Upper lobe of right lung (tissue), 1 donor: ENCODE data around the gene RAD9A. TPM values are rescaled to one million over a fixed set of nuclear protein-coding genes. Genes with fewer than 3 reads are reported as not detected.
"Not testable (repeated sequence)": the region's sequence is repeated elsewhere in the genome, so short reads cannot be mapped to it uniquely, and the experiment has no call there.

ENCODE experiments used
- ATAC-seq: fragments of 200-7000 bp; cut with Tn5 transposase; one replicate; pipeline ENCODE4 v1.9.1; 2020; ENCODE audit warnings: mild to moderate bottlenecking, moderate library complexity
- DNase-seq: peaks from one replicate; pipeline ENCODE4 v3.0.0-alpha.2; 2020
- H3K27ac ChIP-seq: fragments of 200-600 bp; one replicate; pipeline ENCODE4 v1.8.0; 2022
- H3K27me3 ChIP-seq: fragments of 200-600 bp; one replicate; pipeline ENCODE4 v1.8.0; 2022; ENCODE audit warnings: mild to moderate bottlenecking
- H3K36me3 ChIP-seq: fragments of 200-600 bp; one replicate; pipeline ENCODE4 v1.8.0; 2022
- H3K4me1 ChIP-seq: fragments of 200-600 bp; one replicate; pipeline ENCODE4 v1.8.0; 2022
- H3K4me3 ChIP-seq: fragments of 200-600 bp; one replicate; pipeline ENCODE4 v1.8.0; 2022; ENCODE audit warnings: mild to moderate bottlenecking
- H3K9me3 ChIP-seq: fragments of 200-600 bp; one replicate; pipeline ENCODE4 v1.8.0; 2022
- intact Hi-C: fragments of 100-400 bp; cut with DNase I; formaldehyde crosslinking; loops from one replicate; pipeline ENCODE4 v1.11.0; 2022
- total RNA-seq: library from RNA; stranded (reverse); fragmentation: NEBNext Ultra II Directional; extraction: Animal tissue kit (Norgen Biotek cat#: 25700); gene quantifications from one replicate; pipeline ENCODE4 v1.2.1, GENCODE V29; 2021
- TF ChIP-seq, protein P1 (sequence below): fragments of 200-600 bp; IDR thresholded peaks from one replicate; pipeline ENCODE4 v1.8.0; 2022; ENCODE audit warnings: antibody characterized with exemption
- donor health status: DM: no; HTN: yes; CAD: no; lungs with severe emphysema.

Gene RAD9A
- total RNA-seq, 1 donor from 2014 or later: 20.7 TPM

DNA sequence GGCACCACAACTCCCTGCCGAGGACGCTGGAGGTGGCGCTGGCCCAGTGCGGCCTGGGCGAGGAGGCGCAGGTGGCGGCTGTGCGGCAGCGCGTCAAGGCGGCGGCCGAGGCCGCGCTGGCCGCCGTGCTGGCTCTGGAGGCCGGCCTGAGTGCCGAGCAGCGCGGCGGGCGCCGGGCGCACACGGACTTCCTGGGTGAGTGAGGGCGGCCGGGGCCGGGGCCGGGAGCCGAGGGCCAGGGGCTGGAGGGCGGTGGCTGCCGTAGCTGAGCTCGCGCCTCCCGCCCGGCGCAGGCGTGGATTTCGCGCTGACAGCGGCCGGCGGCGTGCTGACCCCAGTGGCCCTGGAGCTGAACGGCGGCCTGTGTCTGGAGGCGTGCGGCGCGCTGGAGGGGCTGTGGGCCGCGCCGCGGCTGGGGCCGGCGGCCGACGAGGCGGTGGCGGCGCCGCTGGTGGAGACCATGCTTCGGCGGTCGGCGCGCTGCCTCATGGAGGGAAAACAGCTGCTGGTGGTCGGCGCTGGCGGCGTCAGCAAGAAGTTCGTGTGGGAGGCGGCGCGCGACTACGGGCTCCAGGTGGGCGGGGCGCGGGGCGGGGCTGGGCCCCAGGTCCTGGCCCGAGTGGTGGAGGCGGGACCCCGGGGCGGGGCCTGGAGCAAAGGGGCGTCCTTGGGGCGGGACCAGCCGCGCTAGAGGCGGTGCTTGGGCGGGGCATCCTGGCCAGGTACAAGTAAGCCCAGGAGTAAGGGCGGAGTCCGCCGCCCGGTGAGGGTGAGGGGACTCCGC lies 29.1 kb downstream of the RAD9A start:
- H3K36me3 ChIP-seq: no peaks in the 10 kb centered on the region
- no peaks in the 10 kb centered on the region for H3K9me3 ChIP-seq
- peaks cover 32% of the 10 kb centered on the region for H3K4me1 ChIP-seq
- H3K27me3 ChIP-seq: no peaks in the 10 kb centered on the region
- TF ChIP-seq, protein P1, sequence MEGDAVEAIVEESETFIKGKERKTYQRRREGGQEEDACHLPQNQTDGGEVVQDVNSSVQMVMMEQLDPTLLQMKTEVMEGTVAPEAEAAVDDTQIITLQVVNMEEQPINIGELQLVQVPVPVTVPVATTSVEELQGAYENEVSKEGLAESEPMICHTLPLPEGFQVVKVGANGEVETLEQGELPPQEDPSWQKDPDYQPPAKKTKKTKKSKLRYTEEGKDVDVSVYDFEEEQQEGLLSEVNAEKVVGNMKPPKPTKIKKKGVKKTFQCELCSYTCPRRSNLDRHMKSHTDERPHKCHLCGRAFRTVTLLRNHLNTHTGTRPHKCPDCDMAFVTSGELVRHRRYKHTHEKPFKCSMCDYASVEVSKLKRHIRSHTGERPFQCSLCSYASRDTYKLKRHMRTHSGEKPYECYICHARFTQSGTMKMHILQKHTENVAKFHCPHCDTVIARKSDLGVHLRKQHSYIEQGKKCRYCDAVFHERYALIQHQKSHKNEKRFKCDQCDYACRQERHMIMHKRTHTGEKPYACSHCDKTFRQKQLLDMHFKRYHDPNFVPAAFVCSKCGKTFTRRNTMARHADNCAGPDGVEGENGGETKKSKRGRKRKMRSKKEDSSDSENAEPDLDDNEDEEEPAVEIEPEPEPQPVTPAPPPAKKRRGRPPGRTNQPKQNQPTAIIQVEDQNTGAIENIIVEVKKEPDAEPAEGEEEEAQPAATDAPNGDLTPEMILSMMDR: no peak
- DNase-seq (peak; percentile 99), ATAC-seq (peak; percentile 96)
- peak overlapping the region; percentile 54 for H3K4me3 ChIP-seq
- peak overlapping the region; percentile 79 for H3K27ac ChIP-seq
- intact Hi-C loops: no loop called here

DNA sequence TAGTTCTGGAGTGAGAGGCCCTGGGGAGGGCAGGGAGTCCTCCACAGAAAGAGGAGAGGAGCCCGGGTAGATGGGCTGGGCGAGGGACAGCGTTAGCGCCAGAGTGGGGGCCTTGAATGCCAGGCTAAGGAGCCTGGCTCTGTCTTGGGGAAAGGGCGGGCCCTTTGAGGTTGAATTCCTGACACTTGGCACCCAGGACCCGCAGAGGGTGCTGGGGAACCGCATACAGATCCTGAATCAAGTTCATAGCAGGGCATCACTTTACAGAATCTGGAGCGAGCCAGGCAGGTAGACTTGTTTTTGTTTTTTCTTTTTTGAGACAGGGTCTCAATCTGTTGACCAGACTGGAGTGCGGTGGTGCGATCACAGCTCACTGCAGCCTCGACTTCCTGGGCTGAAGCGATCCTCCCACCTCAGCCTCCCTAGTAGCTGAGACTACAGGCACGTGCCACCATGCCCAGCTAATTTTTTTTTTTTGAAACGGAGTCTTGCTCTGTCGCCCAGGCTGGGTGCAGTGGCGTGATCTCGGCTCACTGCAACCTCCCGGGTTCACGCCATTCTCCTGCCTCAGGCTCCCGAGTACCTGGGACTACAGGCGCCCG lies 29.7 kb downstream of the RAD9A start:
- TF ChIP-seq, protein P1: no peak
- Histone ChIP-seq H3K27ac (peak overlapping the region; percentile 79), H3K4me3 (peak overlapping the region; percentile 54), H3K4me1 (peaks cover 25% of the 10 kb centered on the region), H3K36me3 (no peaks in the 10 kb centered on the region), H3K9me3 (no peaks in the 10 kb centered on the region), H3K27me3 (no peaks in the 10 kb centered on the region)
- DNase-seq (no peak), ATAC-seq (no peak)
- intact Hi-C loops: no loop called here

DNA sequence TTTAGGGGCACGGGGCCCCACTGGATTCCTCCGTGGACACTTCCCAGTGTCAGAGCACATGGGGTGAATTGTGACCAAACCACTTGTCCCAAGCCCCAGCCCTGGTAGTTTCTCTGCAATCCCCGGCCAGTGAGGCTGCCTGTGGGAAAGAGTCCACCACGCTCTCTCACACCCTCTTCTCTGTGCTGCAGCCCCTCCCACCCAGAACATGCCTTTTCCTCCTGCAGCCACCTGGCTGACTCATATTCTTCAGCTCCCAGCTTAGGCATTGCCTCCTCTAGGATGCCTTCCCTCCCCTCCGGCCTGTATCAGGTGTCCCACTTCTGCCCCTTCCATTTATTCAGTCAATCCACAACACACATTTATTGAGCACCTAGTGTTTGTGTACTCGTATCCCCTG lies 31.1 kb downstream of the RAD9A start:
- Histone ChIP-seq H3K36me3 (no peaks in the 10 kb centered on the region), H3K27me3 (no peaks in the 10 kb centered on the region), H3K4me3 (no peak overlapping the region), H3K27ac (no peak overlapping the region), H3K4me1 (peaks cover 24% of the 10 kb centered on the region), H3K9me3 (no peaks in the 10 kb centered on the region)
- intact Hi-C loops: no loop called here
- ATAC-seq: no peak
- TF ChIP-seq, protein P1: no peak
- no peak for DNase-seq

DNA sequence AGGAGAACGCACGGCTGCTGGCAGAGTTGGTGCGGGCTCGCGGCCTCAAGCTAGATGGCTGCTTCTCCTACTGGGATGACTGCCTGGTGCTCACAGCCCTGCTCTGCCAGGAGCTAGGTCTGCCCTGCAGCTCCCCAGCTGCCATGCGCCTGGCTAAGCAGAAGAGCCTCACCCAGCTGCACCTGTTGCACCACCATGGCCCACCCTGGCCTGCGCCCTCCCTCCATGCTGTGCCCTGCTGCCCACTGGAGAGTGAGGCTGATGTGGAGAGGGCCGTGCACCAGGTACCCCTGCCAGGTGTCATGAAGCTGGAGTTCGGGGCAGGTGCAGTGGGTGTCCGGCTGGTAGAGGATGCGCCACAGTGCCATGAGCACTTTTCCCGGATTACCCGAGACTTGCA lies 31.7 kb downstream of the RAD9A start:
- no peak overlapping the region for H3K27ac ChIP-seq
- intact Hi-C loops: no loop called here
- H3K4me1 ChIP-seq: peaks cover 22% of the 10 kb centered on the region
- ATAC-seq (no peak), DNase-seq (no peak)
- TF ChIP-seq, protein P1: no peak
- no peaks in the 10 kb centered on the region for H3K36me3 ChIP-seq
- no peaks in the 10 kb centered on the region for H3K27me3 ChIP-seq
- no peaks in the 10 kb centered on the region for H3K9me3 ChIP-seq
- no peak overlapping the region for H3K4me3 ChIP-seq

DNA sequence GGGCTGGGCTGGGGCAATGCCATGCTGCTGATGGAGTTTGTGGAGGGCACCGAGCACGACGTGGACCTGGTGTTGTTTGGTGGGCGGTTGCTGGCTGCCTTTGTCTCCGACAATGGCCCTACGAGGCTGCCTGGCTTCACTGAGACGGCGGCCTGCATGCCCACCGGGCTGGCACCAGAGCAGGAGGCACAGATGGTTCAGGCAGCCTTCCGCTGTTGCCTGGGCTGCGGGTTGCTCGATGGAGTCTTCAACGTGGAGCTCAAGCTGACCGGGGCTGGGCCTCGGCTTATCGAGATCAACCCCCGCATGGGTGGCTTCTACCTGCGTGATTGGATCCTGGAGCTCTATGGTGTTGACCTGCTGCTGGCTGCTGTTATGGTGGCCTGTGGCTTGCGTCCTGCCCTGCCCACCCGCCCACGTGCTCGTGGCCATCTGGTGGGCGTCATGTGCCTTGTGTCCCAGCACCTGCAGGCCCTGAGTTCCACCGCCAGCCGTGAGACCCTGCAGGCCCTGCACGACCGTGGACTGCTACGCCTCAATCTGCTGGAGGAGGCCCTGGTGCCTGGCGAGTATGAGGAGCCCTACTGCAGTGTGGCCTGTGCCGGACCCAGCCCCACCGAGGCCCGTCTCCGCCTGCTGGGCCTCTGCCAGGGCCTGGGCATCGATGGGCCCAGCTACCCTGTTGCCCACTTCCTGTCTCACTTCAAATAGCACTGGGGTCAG lies 32.3 kb downstream of the RAD9A start:
- no peak for DNase-seq
- TF ChIP-seq, protein P1: no peak

DNA sequence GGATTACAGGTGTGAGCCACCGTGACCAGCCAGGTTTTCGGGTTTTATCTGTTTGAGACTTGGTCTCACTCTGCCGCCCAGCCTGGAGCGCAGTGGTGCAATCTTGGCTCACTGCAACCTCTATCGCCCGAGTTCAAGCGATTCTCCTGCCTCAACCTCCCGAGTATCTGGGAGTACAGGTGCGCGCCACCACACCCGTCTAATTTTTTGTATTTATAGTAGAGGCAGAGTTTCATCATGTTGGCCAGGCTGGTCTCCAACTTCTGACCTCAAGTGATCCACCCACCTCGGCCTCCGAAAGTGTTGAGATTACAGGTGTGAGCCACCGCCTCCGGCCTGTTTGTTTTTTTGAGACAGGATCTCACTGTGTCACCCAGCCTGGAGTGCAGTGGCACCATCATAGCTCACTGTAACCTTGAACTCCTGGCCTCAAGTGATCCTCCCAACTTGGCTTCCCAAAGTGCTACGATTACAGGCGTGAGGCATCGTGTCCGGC lies 35.6 kb downstream of the RAD9A start:
- ATAC-seq, H3K27me3 ChIP-seq, H3K9me3 ChIP-seq, DNase-seq, intact Hi-C loops: not testable (repeated sequence)
- Histone ChIP-seq H3K4me3 (peak overlapping the region; percentile 88), H3K4me1 (peaks cover 17% of the 10 kb centered on the region), H3K36me3 (peaks cover 19% of the 10 kb centered on the region), H3K27ac (peak overlapping the region; percentile 92)

More for the DNA sequence above, 32.3 kb downstream of the RAD9A start:
- Histone ChIP-seq H3K4me1 (peaks cover 19% of the 10 kb centered on the region), H3K36me3 (no peaks in the 10 kb centered on the region), H3K4me3 (no peak overlapping the region), H3K27me3 (no peaks in the 10 kb centered on the region), H3K9me3 (no peaks in the 10 kb centered on the region), H3K27ac (no peak overlapping the region)
- intact Hi-C loops: no loop called here
- ATAC-seq: no peak
